ENCODE data around the gene QPRT. TPM values are rescaled to one million over a fixed set of nuclear protein-coding genes. Genes with fewer than 3 reads are reported as not detected.
"Not testable (repeated sequence)": the region's sequence is repeated elsewhere in the genome, so short reads cannot be mapped to it uniquely, and the experiment has no call there.

Gene QPRT
- total and polyA plus RNA-seq, 5 experiments from 2014 or later, result 0.15 to 0.55 (median 0.49) TPM

DNA sequence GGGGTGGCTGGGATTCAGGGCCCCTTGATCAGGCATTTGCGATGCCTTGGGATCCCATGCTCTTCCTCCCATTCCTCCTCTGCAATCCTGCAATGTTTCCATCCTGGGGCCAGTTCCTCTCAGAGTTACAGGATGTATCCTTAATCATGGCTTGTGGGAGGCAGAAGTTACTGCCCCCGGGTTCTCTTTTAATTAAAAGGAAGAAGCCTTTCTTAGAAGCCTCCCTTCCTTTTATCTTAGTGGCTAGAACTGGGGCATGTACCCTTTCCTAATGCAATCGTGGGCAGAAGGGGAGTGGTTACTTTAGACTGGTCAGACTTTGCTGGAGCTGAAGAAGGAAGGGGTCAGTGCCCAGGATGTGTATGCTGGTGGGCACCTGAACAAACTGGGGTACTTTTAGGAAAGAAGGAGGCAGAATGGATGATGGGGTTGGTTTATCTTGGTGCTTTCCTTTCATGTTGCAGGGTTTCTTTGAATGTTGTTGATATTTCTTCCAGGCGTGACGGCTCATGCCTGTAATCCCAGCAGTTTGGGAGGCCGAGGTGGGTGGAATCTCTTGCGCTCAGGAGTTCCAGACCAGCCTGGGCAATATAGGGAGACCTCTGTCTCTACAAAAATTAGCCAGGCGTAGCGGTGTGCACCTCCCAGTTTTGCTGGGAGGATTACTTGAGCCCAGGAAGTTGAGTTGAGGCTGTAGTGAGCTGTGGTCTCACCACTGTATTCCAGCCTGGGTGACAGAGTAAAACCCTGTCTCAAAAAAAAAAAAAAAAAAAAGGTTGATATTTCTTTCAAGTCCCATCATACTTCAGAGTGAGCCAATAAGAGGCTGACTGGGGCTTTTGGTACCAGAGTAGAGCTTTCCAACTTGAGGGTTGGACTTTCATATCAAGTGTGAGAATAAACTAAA is 29.1 kb upstream of the QPRT start:
- ATAC-seq, result no peak
- Mint-ChIP-seq H3K27me3 (no peaks in the 10 kb centered on the region), H3K4me1 (peaks cover 10 to 30% (median 20%) of the 10 kb centered on the region in 4 donors), H3K36me3 (no peaks in the 10 kb centered on the region), H3K4me3 (no peak overlapping the region), H3K27ac (peak overlapping the region in 4 of 10 donors; percentile 48 to 83 (median 60)), H3K9me3 (no peaks in the 10 kb centered on the region)
- no peak for DNase-seq
- POLR2A ChIA-PET, result interaction anchor here (0.6 to 0.9 kb wide), 3 partner anchors 13 to 1098 kb away, joined by 3 to 5 read pairs (median 4); partner anchors contain the start of genes PHKG2 and SPN

DNA sequence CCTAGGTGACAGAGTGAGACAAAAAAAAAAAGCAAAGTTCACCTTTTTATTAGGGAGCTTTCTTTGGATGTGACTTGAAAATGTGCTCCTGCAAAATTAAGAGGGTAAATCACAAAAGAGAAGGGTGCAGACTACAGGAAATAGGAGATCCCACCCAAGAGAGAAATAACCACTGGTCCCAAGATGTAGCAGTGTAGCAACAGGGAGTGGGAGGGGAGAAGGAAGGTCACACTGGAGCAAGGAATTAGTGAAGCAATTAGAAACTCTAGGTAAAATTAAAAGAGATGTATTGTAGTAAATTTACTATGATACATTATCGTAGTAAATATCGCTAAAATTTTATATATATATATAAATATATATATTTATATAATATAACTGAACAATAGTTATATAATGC is 28.2 kb upstream of the QPRT start:
- Mint-ChIP-seq H3K27ac (peak overlapping the region in 1 of 10 donors; percentile 52), H3K4me3 (no peak overlapping the region), H3K36me3 (no peaks in the 10 kb centered on the region), H3K27me3 (no peaks in the 10 kb centered on the region), H3K9me3 (no peaks in the 10 kb centered on the region), H3K4me1 (peaks cover 8 to 23% (median 13%) of the 10 kb centered on the region in 4 donors)
- DNase-seq, result no peak
- POLR2A ChIA-PET, result interaction anchor here (0.7 to 0.9 kb wide), 2 partner anchors 12 to 1097 kb away, joined by 4 to 5 read pairs; partner anchors contain the start of genes PHKG2 and SPN
- no peak for ATAC-seq

DNA sequence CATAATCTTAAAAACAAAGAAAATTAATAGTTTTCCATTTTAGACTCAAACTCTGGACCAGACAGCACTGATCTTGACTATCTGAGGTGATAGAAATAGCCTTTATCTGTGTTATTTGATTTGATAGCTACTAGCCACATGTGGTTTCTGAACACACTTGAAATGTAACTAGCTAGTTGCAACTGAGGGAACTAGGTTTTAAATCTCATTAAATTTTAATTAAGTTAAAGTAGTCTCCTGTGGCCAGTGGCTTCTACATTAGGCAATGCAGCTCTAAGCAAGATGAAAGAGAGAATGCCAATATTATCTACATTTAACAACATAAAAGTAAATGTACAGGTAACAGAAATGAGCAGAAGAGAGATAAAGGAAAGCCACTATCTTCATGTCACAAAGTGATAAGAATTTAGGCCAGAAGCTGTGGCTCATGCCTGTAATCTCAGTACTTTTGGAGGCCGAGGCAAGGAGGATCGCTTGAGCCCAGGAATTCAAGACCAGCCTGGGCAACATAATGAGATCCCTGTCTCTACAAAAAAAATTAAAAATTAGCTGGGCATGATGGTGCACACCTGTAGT is 27.1 kb upstream of the QPRT start:
- Mint-ChIP-seq H3K4me3 (no peak overlapping the region), H3K36me3 (no peaks in the 10 kb centered on the region), H3K27ac (no peak overlapping the region), H3K4me1 (peaks cover 10 to 25% (median 13%) of the 10 kb centered on the region in 4 donors), H3K9me3 (no peaks in the 10 kb centered on the region), H3K27me3 (no peaks in the 10 kb centered on the region)
- ATAC-seq (no peak), DNase-seq (no peak)
- POLR2A ChIA-PET, result interaction anchor here (0.5 to 1.8 kb wide), 6 partner anchors 10 to 67 kb away, joined by 3 to 5 read pairs (median 3); no protein-coding TSS in a partner anchor

DNA sequence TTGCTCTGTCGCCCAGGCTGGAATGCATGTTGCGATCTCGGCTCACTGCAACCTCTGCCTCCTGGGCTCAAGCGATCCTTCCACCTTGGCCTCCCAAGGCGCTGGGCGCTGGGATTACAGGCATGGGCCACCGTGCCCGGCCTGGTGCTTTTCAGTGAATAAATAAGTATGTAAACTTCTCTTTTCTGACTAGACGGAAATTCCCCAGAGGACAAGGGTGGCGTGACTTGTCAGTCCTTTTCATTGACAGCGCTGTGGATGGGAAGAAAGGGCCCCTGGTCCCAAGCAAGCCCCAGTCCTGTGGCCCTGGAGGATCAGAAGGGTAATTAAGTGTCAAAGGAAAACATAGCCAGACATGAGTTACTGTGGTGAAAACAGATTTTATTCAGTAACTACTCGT is 25.5 kb upstream of the QPRT start:
- Mint-ChIP-seq H3K27me3 (no peaks in the 10 kb centered on the region), H3K36me3 (no peaks in the 10 kb centered on the region), H3K9me3 (no peaks in the 10 kb centered on the region), H3K4me3 (peak overlapping the region in 1 of 10 donors; percentile 24), H3K4me1 (peaks cover 10 to 25% (median 13%) of the 10 kb centered on the region in 4 donors), H3K27ac (peak overlapping the region in 1 of 10 donors; percentile 69)
- POLR2A ChIA-PET, result interaction anchor here (1.9 kb wide), 1 partner anchor 13 kb away, joined by 18 read pairs; no protein-coding TSS in a partner anchor
- no peak for ATAC-seq
- no peak for DNase-seq

DNA sequence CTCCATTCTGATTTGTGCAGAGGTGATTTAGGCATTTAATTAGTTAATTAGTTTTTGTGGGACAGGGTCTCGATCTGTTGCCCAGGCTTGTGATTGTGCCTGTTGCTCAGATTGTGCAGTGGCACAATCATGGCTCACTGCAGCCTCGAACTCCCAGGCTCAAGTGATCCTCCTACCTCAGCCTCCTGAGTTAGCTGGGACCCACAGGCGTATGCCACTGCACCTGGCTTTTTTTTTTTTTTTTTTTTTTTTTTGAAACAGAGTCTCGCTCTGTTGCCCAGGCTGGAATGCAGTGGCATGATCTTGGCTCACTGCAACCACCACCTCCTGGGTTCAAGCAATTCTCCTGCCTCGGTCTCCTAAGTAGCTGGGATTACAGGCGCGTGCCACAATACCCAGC is 25.1 kb upstream of the QPRT start:
- not testable (repeated sequence) for H3K36me3 Mint-ChIP-seq, DNase-seq, H3K27me3 Mint-ChIP-seq, H3K9me3 Mint-ChIP-seq, ATAC-seq
- Mint-ChIP-seq H3K27ac (peak overlapping the region in 1 of 10 donors; percentile 69), H3K4me1 (peaks cover 12 to 28% (median 13%) of the 10 kb centered on the region in 4 donors), H3K4me3 (peak overlapping the region in 1 of 10 donors; percentile 24)
- POLR2A ChIA-PET, result interaction anchor here (0.7 to 1.9 kb wide), 2 partner anchors 13 to 51 kb away, joined by 6 to 18 read pairs; no protein-coding TSS in a partner anchor

DNA sequence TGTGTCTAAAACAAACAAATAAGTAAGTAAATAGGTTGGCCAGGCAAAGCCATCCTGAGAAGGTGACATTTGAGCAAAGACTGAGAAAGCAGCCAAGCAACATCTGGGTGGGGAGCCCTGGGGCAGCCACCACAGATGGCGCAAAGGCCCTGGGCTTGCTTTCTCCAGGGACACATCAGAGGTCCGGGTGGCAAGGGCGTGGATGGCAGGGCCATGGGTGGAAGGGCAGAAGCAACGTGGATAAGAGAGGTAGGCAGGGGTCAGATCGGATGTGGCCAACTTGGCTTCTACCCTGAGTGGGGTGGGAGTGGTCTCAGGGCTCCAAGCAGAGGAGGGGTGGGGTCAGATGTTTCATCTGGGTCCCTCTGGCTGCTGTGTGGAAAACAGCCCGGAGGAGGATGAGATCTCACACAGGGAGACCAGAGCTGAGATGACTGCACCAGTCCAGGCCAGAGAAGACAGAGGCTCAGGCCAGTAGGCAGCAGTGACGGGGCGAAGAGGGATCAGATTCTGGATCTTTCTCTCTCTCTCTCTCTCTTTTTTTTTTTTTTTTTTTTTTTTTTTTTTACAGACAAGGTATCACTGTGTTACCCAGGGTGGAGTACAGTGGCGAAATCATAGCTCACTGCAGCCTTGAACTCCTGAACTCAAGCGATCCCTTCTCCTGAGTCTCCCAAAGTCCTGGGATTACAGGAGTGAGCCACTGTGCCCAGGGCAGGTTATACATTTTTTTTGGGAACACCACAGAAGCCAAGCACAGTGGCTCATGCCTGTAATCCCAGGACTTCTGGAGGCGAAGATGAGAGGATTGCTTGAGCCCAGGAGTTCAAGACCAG is 22.1 kb upstream of the QPRT start:
- Mint-ChIP-seq H3K4me3 (no peak overlapping the region), H3K27me3 (no peaks in the 10 kb centered on the region), H3K27ac (peak overlapping the region in 5 of 10 donors; percentile 47 to 82 (median 59)), H3K9me3 (no peaks in the 10 kb centered on the region), H3K4me1 (peaks cover 11 to 37% (median 20%) of the 10 kb centered on the region in 4 donors), H3K36me3 (no peaks in the 10 kb centered on the region)
- POLR2A ChIA-PET, result no interaction called here
- no peak for DNase-seq
- ATAC-seq, result no peak

DNA sequence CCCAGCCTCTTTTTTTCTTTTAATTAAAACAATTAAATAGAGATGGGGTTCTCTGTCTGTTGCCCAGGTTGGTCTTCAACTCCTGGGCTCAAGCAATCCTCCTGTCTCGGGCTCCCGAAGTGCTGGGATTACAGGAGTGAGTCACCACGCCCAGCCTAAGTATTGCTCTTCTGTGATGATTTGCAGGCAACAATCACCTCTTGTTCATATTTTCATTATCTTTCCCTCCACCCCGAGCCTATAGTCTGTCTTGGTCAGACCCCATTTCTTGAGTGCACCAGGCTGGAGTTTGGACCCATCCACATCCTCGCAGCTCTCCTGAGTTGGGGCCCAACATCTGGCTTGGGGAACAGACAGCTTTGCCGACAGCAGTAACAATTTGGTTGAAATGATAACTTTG is 20.3 kb upstream of the QPRT start:
- ATAC-seq, result no peak
- POLR2A ChIA-PET, result interaction anchor here (1.2 kb wide), 1 partner anchor 12 kb away, joined by 4 read pairs; no protein-coding TSS in a partner anchor
- DNase-seq, result no peak
- no peaks in the 10 kb centered on the region for H3K27me3 Mint-ChIP-seq
- no peaks in the 10 kb centered on the region for H3K9me3 Mint-ChIP-seq
- H3K4me3 Mint-ChIP-seq, result no peak overlapping the region
- peak overlapping the region in 9 of 10 donors; percentile 8 to 82 (median 64) for H3K27ac Mint-ChIP-seq
- H3K4me1 Mint-ChIP-seq, result peaks cover 13 to 42% (median 31%) of the 10 kb centered on the region in 4 donors
- H3K36me3 Mint-ChIP-seq, result peaks cover 0 to 2% (median 0%) of the 10 kb centered on the region in 3 donors

DNA sequence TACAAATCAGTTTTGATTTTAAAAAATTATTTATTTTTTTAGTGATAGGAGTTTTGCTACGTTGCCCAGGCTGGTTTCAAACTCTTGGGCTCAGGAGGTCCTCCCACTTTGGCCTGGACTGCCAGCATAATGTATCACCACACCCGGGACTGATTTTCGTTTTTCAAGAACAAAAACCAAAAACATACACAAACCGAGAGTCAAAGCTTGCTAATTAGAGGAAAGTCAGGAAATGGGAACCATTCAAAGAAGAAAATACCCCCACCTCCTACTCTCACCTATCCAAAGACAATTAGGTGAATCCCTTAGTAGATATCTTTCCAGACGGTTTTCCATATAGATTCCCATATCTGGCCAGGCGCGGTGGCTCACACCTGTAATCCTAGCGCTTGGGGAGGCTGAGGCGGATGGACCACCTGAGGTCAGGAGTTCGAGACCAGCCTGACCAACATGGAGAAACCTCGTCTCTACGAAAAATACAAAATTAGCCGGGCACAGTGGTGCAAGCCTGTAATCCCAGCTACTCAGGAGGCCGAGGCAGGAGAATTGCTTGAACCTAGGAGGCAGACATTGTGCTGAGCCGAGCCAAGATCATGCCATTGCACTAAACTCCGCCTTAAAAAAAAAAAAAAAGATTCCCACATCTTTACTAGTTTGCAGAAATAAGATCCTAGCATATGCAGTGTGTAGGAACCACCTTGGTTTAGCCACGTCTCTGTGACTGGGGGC is 16.8 kb upstream of the QPRT start:
- peaks cover 35 to 68% (median 59%) of the 10 kb centered on the region in 4 donors for H3K4me1 Mint-ChIP-seq
- POLR2A ChIA-PET, result interaction anchor here (0.5 to 2.2 kb wide), 12 partner anchors 10 to 404 kb away, joined by 3 to 11 read pairs (median 4); partner anchors contain the start of genes ALDOA and QPRT
- peak overlapping the region; percentile 93 to 99 (median 96) for H3K4me3 Mint-ChIP-seq

DNA sequence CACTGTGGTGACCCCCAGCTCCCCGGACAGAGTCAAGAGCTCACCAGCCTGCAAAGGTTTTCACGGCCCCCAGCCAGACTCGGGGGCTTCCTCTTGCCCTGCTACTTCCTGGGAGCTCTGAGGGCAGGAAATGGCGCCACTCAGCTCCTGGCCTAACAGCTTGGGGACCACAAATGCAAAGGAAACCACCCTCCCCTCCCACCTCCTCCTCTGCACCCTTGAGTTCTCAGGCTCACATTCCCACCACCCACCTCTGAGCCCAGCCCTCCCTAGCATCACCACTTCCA is 16.3 kb upstream of the QPRT start:
- Mint-ChIP-seq H3K27me3 (peaks cover 0 to 3% (median 0%) of the 10 kb centered on the region in 5 donors), H3K36me3 (peaks cover 8 to 23% (median 15%) of the 10 kb centered on the region in 3 donors), H3K4me1 (peaks cover 36 to 73% (median 63%) of the 10 kb centered on the region in 4 donors), H3K27ac (peak overlapping the region; percentile 94 to 100 (median 97)), H3K9me3 (peaks cover 0 to 4% (median 0%) of the 10 kb centered on the region in 9 donors), H3K4me3 (peak overlapping the region; percentile 93 to 99 (median 96))
- DNase-seq (peak in 7 of 10 donors; percentile 40 to 72 (median 52)), ATAC-seq (peak; percentile 18 to 40)
- POLR2A ChIA-PET, result interaction anchor here (0.5 to 2.2 kb wide), 12 partner anchors 11 to 403 kb away, joined by 3 to 11 read pairs (median 4); partner anchors contain the start of genes ALDOA and QPRT

More for the DNA sequence above, 16.8 kb upstream of the QPRT start:
- DNase-seq, result no peak
- peak overlapping the region; percentile 94 to 100 (median 97) for H3K27ac Mint-ChIP-seq
- H3K9me3 Mint-ChIP-seq, result peaks cover 0 to 4% (median 0%) of the 10 kb centered on the region in 9 donors
- H3K36me3 Mint-ChIP-seq, result peaks cover 8 to 23% (median 15%) of the 10 kb centered on the region in 3 donors
- peaks cover 0 to 3% (median 0%) of the 10 kb centered on the region in 5 donors for H3K27me3 Mint-ChIP-seq
- peak in 1 of 2 donors; percentile 4 for ATAC-seq

DNA sequence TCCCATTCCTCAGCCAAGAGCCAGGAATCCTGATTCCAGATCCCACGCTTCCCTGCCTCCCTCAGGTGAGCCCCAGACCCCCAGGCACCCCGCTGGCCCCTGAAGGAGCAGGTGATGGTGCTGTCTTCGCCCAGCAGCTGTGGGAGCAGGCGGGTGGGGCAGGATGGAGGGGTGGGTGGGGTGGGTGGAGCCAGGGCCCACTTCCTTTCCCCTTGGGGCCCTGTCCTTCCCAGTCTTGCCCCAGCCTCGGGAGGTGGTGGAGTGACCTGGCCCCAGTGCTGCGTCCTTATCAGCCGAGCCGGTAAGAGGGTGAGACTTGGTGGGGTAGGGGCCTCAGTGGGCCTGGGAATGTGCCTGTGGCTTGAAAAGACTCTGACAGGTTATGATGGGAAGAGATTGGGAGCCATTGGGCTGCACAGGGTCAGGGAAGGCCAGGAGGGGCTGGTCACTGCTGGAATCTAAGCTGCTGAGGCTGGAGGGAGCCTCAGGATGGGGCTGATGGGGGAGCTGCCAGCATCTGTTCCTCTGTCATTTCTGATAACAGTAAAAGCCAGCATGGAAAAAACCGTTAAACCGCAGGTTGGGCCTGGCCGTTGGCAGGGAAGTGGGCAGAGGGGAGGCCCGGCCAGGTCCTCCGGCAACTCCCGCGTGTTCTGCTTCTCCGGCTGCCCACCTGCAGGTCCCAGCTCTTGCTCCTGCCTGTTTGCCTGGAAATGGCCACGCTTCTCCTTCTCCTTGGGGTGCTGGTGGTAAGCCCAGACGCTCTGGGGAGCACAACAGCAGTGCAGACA is 15.8 kb upstream of the QPRT start, which contains the start of gene SPN:
TSS of gene SPN (plus strand) at position 232 of the 791 bp plus-strand sequence. CDS start at position 714, 482 bp downstream.
- Mint-ChIP-seq H3K9me3 (peaks cover 0 to 4% (median 0%) of the 10 kb centered on the region in 9 donors), H3K36me3 (peaks cover 8 to 26% (median 15%) of the 10 kb centered on the region in 3 donors), H3K27ac (peak within 1 kb of the TSS; percentile 94 to 100 (median 97)), H3K27me3 (peaks cover 0 to 3% (median 0%) of the 10 kb centered on the region in 5 donors), H3K4me3 (peak within 1 kb of the TSS; percentile 93 to 99 (median 96)), H3K4me1 (peaks cover 39 to 77% (median 68%) of the 10 kb centered on the region in 4 donors)
- ATAC-seq (peak; percentile 28 to 38), DNase-seq (peak in 6 of 10 donors; percentile 27 to 67 (median 39))
- POLR2A ChIA-PET, result interaction anchor here (0.5 to 2.2 kb wide), 17 partner anchors 11 to 403 kb away, joined by 3 to 11 read pairs (median 4); partner anchors contain the start of genes ALDOA, CDIPT, KIF22 and QPRT
